Sigmoid colon (tissue), 7 donors: ENCODE data around the gene LYSMD1. TPM values are rescaled to one million over a fixed set of nuclear protein-coding genes. Genes with fewer than 3 reads are reported as not detected.
A peak's percentile ranks its signal among the peaks of the same experiment; 100 is the strongest.

ENCODE experiments used
- DNase-seq: peaks from one replicate; pipeline ENCODE4 v3.0.0-alpha.2; 2019
- H3K27ac ChIP-seq, 4 donors: fragments of 200-600 bp; sonication (generic); one replicate each; pipeline ENCODE4 v1.5.1; 2016 to 2019; ENCODE audit warnings: mild to moderate bottlenecking in 1 of 4
- H3K27me3 ChIP-seq, 3 donors: fragments of 200-600 bp; sonication (generic); one replicate each; pipeline ENCODE4 v1.5.1; 2019; ENCODE audit warnings: mild to moderate bottlenecking in 1 of 3
- H3K36me3 ChIP-seq, 4 donors: fragments of 200-600 bp; sonication (generic); one replicate each; pipeline ENCODE4 v1.5.1; 2016 to 2019
- H3K4me1 ChIP-seq, 4 donors: fragments of 200-600 bp; sonication (generic); one replicate each; pipeline ENCODE4 v1.5.1; 2017 to 2019
- H3K4me3 ChIP-seq, 4 donors: fragments of 200-600 bp; sonication (generic); one replicate each; pipeline ENCODE4 v1.5.1; 2017 to 2019; ENCODE audit warnings: mild to moderate bottlenecking in 2 of 4, moderate library complexity in 1 of 4
- H3K9me3 ChIP-seq, 4 donors: fragments of 200-600 bp in 3 of 4; sonication (generic) in 3 of 4; one replicate each; pipeline versions ENCODE4 v1.5.1 to v1.6.1; 2013 to 2019
- EP300 ChIP-seq, 4 donors: sonication (generic); formaldehyde crosslinking; IDR thresholded peaks; one replicate each; pipeline ENCODE4 v1.6.1; 2017; ENCODE audit warnings: antibody characterized with exemption in 4 of 4
- POLR2A ChIP-seq, 2 donors: fragments of 450-650 bp; IDR thresholded peaks; one replicate each; pipeline ENCODE4 v1.6.1; 2016; ENCODE audit warnings: antibody characterized with exemption in 2 of 2, mild to moderate bottlenecking in 2 of 2, moderate library complexity in 2 of 2
- POLR2AphosphoS5 ChIP-seq, 4 donors: sonication (generic); formaldehyde crosslinking; IDR thresholded peaks; one replicate each; pipeline ENCODE4 v1.6.1; 2017; ENCODE audit warnings: antibody characterized with exemption in 4 of 4
- WGBS, 2 donors: extraction: QIAGEN DNeasy Blood & Tissue Kit; methylation state at CpG; one replicate each; pipeline ENCODE4 v1.1.7; 2013; 5-methylcytosine and 5-hydroxymethylcytosine counted together
- intact Hi-C: fragments of 100-400 bp; cut with DNase I; formaldehyde crosslinking; loops from one replicate; pipeline ENCODE4 v1.15.1; 2023
- polyA plus RNA-seq, 3 donors: library from polyadenylated mRNA; stranded (reverse); fragments of 200-250 nt; gene quantifications; one replicate each; pipeline ENCODE4 v1.2.3, GENCODE V29; 2013
- total RNA-seq, 4 donors: library from RNA; depleted of rRNA; stranded (reverse); fragments of >200 nt; gene quantifications; one replicate each; pipeline ENCODE4 v1.1.0, GENCODE V29; 2016
- TF ChIP-seq, protein P1 (sequence below), 4 experiments: fragments of 450-650 bp in 3 of 4; fragments of 200-600 bp in 1 of 4; IDR thresholded peaks; one replicate each; pipeline ENCODE4 v1.5.1; 2016 to 2019; ENCODE audit warnings: antibody characterized with exemption in 4 of 4, mild to moderate bottlenecking in 3 of 4, moderate library complexity in 2 of 4
- donor health status: healthy with polysubstance abuse.
- donor health status: Bipolar disorder and iron deficiency.
- donor health status: healthy.

Gene LYSMD1
- total and polyA plus RNA-seq, 7 donors: 4.2 to 22.7 (median 15.5) TPM

DNA sequence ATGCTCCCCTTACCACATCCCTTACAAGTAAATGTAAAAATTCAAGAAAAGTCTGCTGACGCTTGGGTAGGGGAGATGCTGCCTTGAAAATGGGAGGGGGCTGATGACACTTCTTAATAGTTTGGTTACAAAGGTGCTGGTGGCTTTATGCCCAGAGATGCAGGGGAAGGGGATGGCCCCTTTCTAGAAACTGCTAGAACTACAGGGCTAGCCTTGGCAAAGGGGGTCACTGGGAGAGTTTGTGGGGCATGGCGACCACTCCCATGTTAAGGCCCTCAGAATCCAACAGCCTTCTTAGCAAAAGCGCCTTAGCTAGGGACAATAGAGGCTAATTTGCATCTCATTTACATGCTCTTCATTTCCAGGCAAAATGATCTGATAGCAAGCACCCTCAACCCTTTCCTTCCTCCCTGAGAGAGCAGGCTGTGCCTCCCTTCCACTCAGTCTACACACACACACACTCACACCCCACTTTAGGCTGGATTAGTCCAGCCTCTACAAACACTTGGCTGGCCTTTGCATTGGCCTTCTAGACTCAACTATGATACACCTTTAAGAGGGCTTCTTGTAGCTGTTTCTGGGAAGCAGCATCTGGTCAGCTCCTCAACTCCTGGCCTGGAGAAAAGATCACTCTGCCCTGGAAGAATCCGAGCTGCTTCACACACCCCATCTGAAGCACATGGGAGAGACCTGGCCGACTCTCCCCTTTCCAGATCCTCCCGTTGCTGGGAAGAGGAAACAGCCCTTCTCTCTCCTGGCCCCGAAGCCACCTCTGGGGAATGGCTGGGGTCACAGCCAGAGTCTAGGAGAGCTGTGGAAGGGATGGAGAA lies 21.0 kb downstream of the LYSMD1 start:
- Histone ChIP-seq H3K4me1 (peaks cover 0 to 42% (median 28%) of the 10 kb centered on the region in 4 donors), H3K27ac (peak overlapping the region; percentile 84 to 87 (median 86)), H3K36me3 (peaks cover 0 to 4% (median under 1%) of the 10 kb centered on the region in 4 donors), H3K9me3 (no peaks in the 10 kb centered on the region), H3K4me3 (peak overlapping the region in 3 of 4 donors; percentile 75 to 82 (median 82)), H3K27me3 (no peaks in the 10 kb centered on the region)
- DNase-seq: no peak
- TF ChIP-seq, protein P1, sequence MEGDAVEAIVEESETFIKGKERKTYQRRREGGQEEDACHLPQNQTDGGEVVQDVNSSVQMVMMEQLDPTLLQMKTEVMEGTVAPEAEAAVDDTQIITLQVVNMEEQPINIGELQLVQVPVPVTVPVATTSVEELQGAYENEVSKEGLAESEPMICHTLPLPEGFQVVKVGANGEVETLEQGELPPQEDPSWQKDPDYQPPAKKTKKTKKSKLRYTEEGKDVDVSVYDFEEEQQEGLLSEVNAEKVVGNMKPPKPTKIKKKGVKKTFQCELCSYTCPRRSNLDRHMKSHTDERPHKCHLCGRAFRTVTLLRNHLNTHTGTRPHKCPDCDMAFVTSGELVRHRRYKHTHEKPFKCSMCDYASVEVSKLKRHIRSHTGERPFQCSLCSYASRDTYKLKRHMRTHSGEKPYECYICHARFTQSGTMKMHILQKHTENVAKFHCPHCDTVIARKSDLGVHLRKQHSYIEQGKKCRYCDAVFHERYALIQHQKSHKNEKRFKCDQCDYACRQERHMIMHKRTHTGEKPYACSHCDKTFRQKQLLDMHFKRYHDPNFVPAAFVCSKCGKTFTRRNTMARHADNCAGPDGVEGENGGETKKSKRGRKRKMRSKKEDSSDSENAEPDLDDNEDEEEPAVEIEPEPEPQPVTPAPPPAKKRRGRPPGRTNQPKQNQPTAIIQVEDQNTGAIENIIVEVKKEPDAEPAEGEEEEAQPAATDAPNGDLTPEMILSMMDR (IDR thresholded peaks at IDR 0.05): no peak
- no peak for TF ChIP-seq POLR2A (IDR thresholded peaks at IDR 0.05)
- TF ChIP-seq EP300 (IDR thresholded peaks at IDR 0.05): no peak
- no peak for TF ChIP-seq POLR2AphosphoS5 (IDR thresholded peaks at IDR 0.05)
- intact Hi-C loops: no loop called here
- 70 to 75% methylated on average over 7 of the region's 7 CpGs for WGBS, 2 donors

DNA sequence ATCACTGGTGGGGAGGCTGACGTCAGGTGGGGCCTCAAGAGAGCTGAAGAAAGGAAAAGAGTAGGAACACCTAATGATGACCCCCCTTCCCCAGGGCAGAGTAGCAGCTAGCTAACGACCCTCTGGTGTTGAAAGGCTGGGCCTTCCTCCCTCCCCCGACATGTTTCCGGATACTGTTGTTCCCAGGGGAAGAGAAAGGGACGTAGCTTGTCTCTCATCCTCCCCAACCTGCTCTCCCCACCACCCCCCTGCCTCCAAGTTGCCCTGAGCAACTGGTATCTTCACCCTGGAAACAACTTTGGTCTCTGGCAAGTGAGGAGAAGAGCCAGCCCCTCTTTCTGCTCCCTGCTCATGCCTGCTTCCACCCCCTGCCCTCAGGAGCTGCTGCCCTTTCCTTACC lies 21.7 kb downstream of the LYSMD1 start:
- 68 to 80% methylated on average over 5 of the region's 5 CpGs for WGBS, 2 donors
- H3K9me3 ChIP-seq: no peaks in the 10 kb centered on the region
- no peaks in the 10 kb centered on the region for H3K27me3 ChIP-seq
- intact Hi-C loops: no loop called here
- H3K36me3 ChIP-seq: peaks cover 0 to 10% (median 4%) of the 10 kb centered on the region in 4 donors
- H3K4me3 ChIP-seq: no peak overlapping the region
- H3K27ac ChIP-seq: peak overlapping the region in 1 of 4 donors; percentile 27
- H3K4me1 ChIP-seq: peaks cover 0 to 42% (median 28%) of the 10 kb centered on the region in 4 donors
- no peak for DNase-seq
- TF ChIP-seq POLR2AphosphoS5 (IDR thresholded peaks at IDR 0.05): no peak
- TF ChIP-seq, protein P1 (IDR thresholded peaks at IDR 0.05): no peak

DNA sequence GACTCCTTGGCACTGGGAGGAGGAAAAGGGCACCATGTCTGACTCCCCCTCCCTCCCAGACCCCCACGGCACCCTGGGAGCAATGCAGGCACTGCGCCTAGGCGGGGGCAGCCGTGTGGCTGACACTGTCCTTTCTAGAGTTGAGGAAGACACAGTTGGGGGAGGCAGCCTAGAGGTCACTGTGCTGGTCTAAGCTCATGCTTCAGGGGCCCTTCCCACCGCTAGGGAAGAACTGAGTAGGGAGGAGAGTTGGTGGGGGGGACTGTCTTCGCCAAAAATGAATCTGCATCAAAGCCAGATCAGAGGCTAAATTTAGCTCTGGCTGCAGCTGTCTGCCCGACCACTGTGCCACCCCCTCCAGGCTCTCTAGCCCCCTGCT lies 22.7 kb downstream of the LYSMD1 start:
- H3K4me1 ChIP-seq: peaks cover 0 to 42% (median 28%) of the 10 kb centered on the region in 4 donors
- no peak for TF ChIP-seq POLR2A (IDR thresholded peaks at IDR 0.05)
- no peak for TF ChIP-seq POLR2AphosphoS5 (IDR thresholded peaks at IDR 0.05)
- TF ChIP-seq EP300 (IDR thresholded peaks at IDR 0.05): no peak
- TF ChIP-seq, protein P1 (IDR thresholded peaks at IDR 0.05): no peak
- no peaks in the 10 kb centered on the region for H3K9me3 ChIP-seq
- intact Hi-C loops: no loop called here
- no peak overlapping the region for H3K4me3 ChIP-seq
- no peaks in the 10 kb centered on the region for H3K27me3 ChIP-seq
- DNase-seq: no peak
- peaks cover 0 to 10% (median 4%) of the 10 kb centered on the region in 4 donors for H3K36me3 ChIP-seq
- 78 to 83% methylated on average over 7 of the region's 7 CpGs for WGBS, 2 donors
- H3K27ac ChIP-seq: peak overlapping the region in 1 of 4 donors; percentile 27

DNA sequence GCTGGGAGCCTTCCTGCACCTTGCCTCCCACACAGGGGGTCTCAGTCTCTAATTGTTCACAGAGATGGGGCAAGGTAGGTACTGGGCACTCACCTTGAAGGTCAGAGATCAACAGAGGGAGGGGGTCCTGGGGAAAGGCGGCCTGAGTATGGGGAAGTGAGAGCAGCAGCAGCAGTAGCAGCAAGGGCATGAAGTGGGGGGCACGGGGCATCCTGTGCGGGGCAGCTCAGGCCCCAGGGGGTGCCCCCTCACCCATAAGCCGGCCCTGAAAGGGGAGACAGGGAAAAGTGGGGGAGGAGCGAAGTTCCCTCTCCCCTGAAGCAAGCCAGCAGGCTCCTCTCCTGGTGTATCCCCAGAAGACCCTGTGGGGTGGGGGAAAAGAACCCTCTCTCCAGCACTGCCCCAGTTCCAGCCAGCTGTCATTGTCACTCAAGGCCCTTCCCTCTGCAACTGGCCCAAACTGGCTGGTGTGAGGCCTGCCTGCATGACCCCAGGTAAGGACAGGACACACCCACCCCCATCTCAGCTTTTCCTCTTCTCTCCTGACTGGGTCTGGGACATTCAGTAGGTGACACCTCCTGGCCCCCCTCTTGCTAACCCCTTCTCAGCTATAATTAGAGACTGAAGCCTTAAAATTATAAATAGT lies 23.2 kb downstream of the LYSMD1 start:
- intact Hi-C loops: no loop called here
- no peak for DNase-seq

More for the DNA sequence above, 23.2 kb downstream of the LYSMD1 start:
- Histone ChIP-seq H3K27me3 (no peaks in the 10 kb centered on the region), H3K36me3 (peaks cover 0 to 10% (median 4%) of the 10 kb centered on the region in 4 donors), H3K9me3 (no peaks in the 10 kb centered on the region), H3K4me1 (peaks cover 0 to 39% (median 27%) of the 10 kb centered on the region in 4 donors), H3K27ac (no peak overlapping the region), H3K4me3 (no peak overlapping the region)
- WGBS, 2 donors: 69 to 70% methylated on average over 5 of the region's 5 CpGs
- TF ChIP-seq, protein P1 (IDR thresholded peaks at IDR 0.05): no peak
- no peak for TF ChIP-seq POLR2A (IDR thresholded peaks at IDR 0.05)
- TF ChIP-seq POLR2AphosphoS5 (IDR thresholded peaks at IDR 0.05): no peak
- no peak for TF ChIP-seq EP300 (IDR thresholded peaks at IDR 0.05)
